Caco-2 (cell line): ENCODE data around the gene ACAD10. TPM values are rescaled to one million over a fixed set of nuclear protein-coding genes. Genes with fewer than 3 reads are reported as not detected.
"Not testable (repeated sequence)": the region's sequence is repeated elsewhere in the genome, so short reads cannot be mapped to it uniquely, and the experiment has no call there.

Experiments
- BruUV-seq: library from RNA; stranded (reverse); fragments of 400-500 nt; replicated peaks from 2 replicates; lab custom pipeline; 2021; lab: Mats Ljungman, UMichigan
- CTCF ChIA-PET: fragments of 300-600 bp; sonication (Branson Sonifier 250); formaldehyde crosslinking; loops from one replicate; lab custom pipeline; 2022; ENCODE audit warnings: antibody characterized with exemption; lab: Charles Lee
- POLR2A ChIA-PET: fragments of 300-600 bp; sonication (Branson Sonifier 250); formaldehyde crosslinking; loops from one replicate; lab custom pipeline; 2022; ENCODE audit warnings: antibody characterized with exemption; lab: Charles Lee
- DNase-seq, 2 experiments: peaks; one replicate each; pipeline versions ENCODE4 v3.0.0 to v3.0.0-alpha.2; 2020 to 2022
- H3K27me3 ChIP-seq: replicated peaks from 2 replicates; pipeline ENCODE4 v1.6.0; 2011; ENCODE audit warnings: low read length; ENCODE audit not compliant: control insufficient read depth, insufficient read depth
- H3K36me3 ChIP-seq: 2 replicates; pipeline ENCODE4 v1.5.1; 2011; ENCODE audit warnings: low read length; ENCODE audit not compliant: control insufficient read depth, insufficient read depth
- H3K4me1 ChIP-seq: fragments of 250-450 bp; sonication (Bioruptor Pico); 2 replicates; pipeline ENCODE4 v1.5.1; 2020; ENCODE audit warnings: mild to moderate bottlenecking
- H3K4me3 ChIP-seq: 2 replicates; pipeline ENCODE4 v1.5.1; 2011; ENCODE audit warnings: low read depth, mild to moderate bottlenecking, control low read depth, low read length
- H3K9me3 ChIP-seq: fragments of 250-450 bp; sonication (Bioruptor Pico); 2 replicates; pipeline ENCODE4 v1.5.1; 2020; ENCODE audit warnings: mild to moderate bottlenecking, moderate library complexity
- H3K27ac Mint-ChIP-seq: one replicate; pipeline ENCODE4 v1.8.0; 2022; ENCODE audit warnings: mixed read lengths; ENCODE audit not compliant: unreplicated experiment
- H3K27me3 Mint-ChIP-seq: one replicate; pipeline ENCODE4 v1.8.0; 2022; ENCODE audit warnings: mixed read lengths; ENCODE audit not compliant: insufficient read depth, unreplicated experiment
- H3K36me3 Mint-ChIP-seq: one replicate; pipeline ENCODE4 v1.8.0; 2022; ENCODE audit warnings: mild to moderate bottlenecking, mixed read lengths; ENCODE audit not compliant: insufficient read depth, unreplicated experiment
- H3K4me1 Mint-ChIP-seq: one replicate; pipeline ENCODE4 v1.8.0; 2022; ENCODE audit warnings: low read depth, mixed read lengths; ENCODE audit not compliant: unreplicated experiment
- H3K4me3 Mint-ChIP-seq: one replicate; pipeline ENCODE4 v1.8.0; 2022; ENCODE audit warnings: mild to moderate bottlenecking, moderate library complexity, mixed read lengths; ENCODE audit not compliant: unreplicated experiment
- H3K9me3 Mint-ChIP-seq: one replicate; pipeline ENCODE4 v1.8.0; 2022; ENCODE audit warnings: mixed read lengths; ENCODE audit not compliant: unreplicated experiment
- CTCF ChIP-seq, 2 experiments: fragments of 200-600 bp in 1 of 2; IDR thresholded peaks; 1 replicate in 1 of 2; 2 replicates in 1 of 2; pipeline versions ENCODE4 v1.5.1 to v1.8.0; 2011 to 2022; ENCODE audit warnings: antibody characterized with exemption in 1 of 2, control low read depth in 1 of 2, inconsistent platforms in 1 of 2, low read depth in 1 of 2, low read length in 1 of 2, mild to moderate bottlenecking in 1 of 2, moderate library complexity in 1 of 2; ENCODE audit not compliant: insufficient read depth in 1 of 2, severe bottlenecking in 1 of 2, unreplicated experiment in 1 of 2
- intact Hi-C: fragments of 100-400 bp; cut with micrococcal nuclease; formaldehyde crosslinking; loops from one replicate; pipeline ENCODE4 v1.10.0; 2022; ENCODE audit not compliant: unreplicated experiment
- total RNA-seq: library from RNA; stranded (reverse); gene quantifications from 2 replicates; pipeline ENCODE4 v1.2.3, GENCODE V29; 2022

ACAD10 gene
- total RNA-seq, 1 experiment from 2014 or later: 19.0 TPM

- H3K4me3 ChIP-seq: no peak overlapping the region
- no peaks in the 10 kb centered on the region for H3K27me3 ChIP-seq
- Mint-ChIP-seq H3K27me3 (no peaks in the 10 kb centered on the region), H3K27ac (no peak overlapping the region), H3K36me3 (peaks cover 15% of the 10 kb centered on the region), H3K4me1 (no peaks in the 10 kb centered on the region), H3K9me3 (no peaks in the 10 kb centered on the region), H3K4me3 (no peak overlapping the region)
- H3K4me1 ChIP-seq: no peaks in the 10 kb centered on the region
- no peaks in the 10 kb centered on the region for H3K36me3 ChIP-seq
- intact Hi-C loops: no loop called here
- BruUV-seq: no TSS peak
- ChIA-PET CTCF (no interaction called here), POLR2A (no interaction called here)
- no peak for TF ChIP-seq CTCF (IDR thresholded peaks at IDR 0.05; ENCODE audit: insufficient read depth in 1 of 2, low read depth in 1 of 2, low read length in 1 of 2, severe bottlenecking in 1 of 2, unreplicated experiment in 1 of 2)
- no peak for DNase-seq
- H3K9me3 ChIP-seq: no peaks in the 10 kb centered on the region
Measured at GRCh38 chr12:111732786-111733185, 46.9 kb downstream of the ACAD10 start.

- no TSS peak for BruUV-seq
- no peak for DNase-seq
- CTCF ChIA-PET: interaction anchor here (0.6 kb wide), 1 partner anchor 295 kb away, joined by 3 read pairs; no protein-coding TSS in a partner anchor
- peaks cover 15% of the 10 kb centered on the region for H3K36me3 Mint-ChIP-seq
- no peaks in the 10 kb centered on the region for H3K9me3 ChIP-seq
- H3K36me3 ChIP-seq: no peaks in the 10 kb centered on the region
- H3K27me3 ChIP-seq: no peaks in the 10 kb centered on the region
- no peak overlapping the region for H3K27ac Mint-ChIP-seq
- POLR2A ChIA-PET: no interaction called here
- H3K9me3 Mint-ChIP-seq: no peaks in the 10 kb centered on the region
- no peaks in the 10 kb centered on the region for H3K4me1 ChIP-seq
- TF ChIP-seq CTCF (IDR thresholded peaks at IDR 0.05; ENCODE audit: insufficient read depth in 1 of 2, low read depth in 1 of 2, low read length in 1 of 2, severe bottlenecking in 1 of 2, unreplicated experiment in 1 of 2): no peak
- intact Hi-C loops: no loop called here
- no peak overlapping the region for H3K4me3 ChIP-seq
- H3K4me1 Mint-ChIP-seq: no peaks in the 10 kb centered on the region
- no peaks in the 10 kb centered on the region for H3K27me3 Mint-ChIP-seq
- no peak overlapping the region for H3K4me3 Mint-ChIP-seq
Measured at GRCh38 chr12:111733340-111733915, 47.6 kb downstream of the ACAD10 start.

GRCh38 chr12:111739524-111739923 is 53.7 kb downstream of the ACAD10 start:
- H3K27ac Mint-ChIP-seq, H3K4me3 Mint-ChIP-seq, H3K27me3 ChIP-seq, H3K4me3 ChIP-seq, intact Hi-C loops, BruUV-seq, H3K9me3 Mint-ChIP-seq, POLR2A ChIA-PET, H3K9me3 ChIP-seq, H3K27me3 Mint-ChIP-seq, H3K36me3 Mint-ChIP-seq, H3K4me1 ChIP-seq, DNase-seq, CTCF ChIA-PET, H3K36me3 ChIP-seq: not testable (repeated sequence)
- H3K4me1 Mint-ChIP-seq: peaks cover 10% of the 10 kb centered on the region
